IMR-90 (cell line): ENCODE measurements around the gene MMP8.

Source experiments
- BHLHE40 ChIP-seq: fragments of 150-350 bp; IDR thresholded peaks from 2 replicates; pipeline ENCODE4 v1.6.1; 2016; ENCODE audit warnings: mild to moderate bottlenecking, low read depth, low read length
- CEBPB ChIP-seq: IDR thresholded peaks from 2 replicates; pipeline ENCODE4 v1.6.1; 2012; ENCODE audit warnings: low read depth, low read length, improper control_type of control experiment
- FOS ChIP-seq: fragments of 150-350 bp; IDR thresholded peaks from 2 replicates; pipeline ENCODE4 v1.6.1; 2016; ENCODE audit warnings: low read depth, low read length
- MAFK ChIP-seq: IDR thresholded peaks from 2 replicates; pipeline ENCODE4 v1.6.1; 2012; ENCODE audit warnings: low read depth, low read length, improper control_type of control experiment
- MAZ ChIP-seq: IDR thresholded peaks from 2 replicates; pipeline ENCODE4 v1.6.1; 2012; ENCODE audit warnings: low read depth, mild to moderate bottlenecking, low read length, improper control_type of control experiment, moderate library complexity, borderline replicate concordance
- NFE2L2 ChIP-seq: fragments of 150-350 bp; IDR thresholded peaks from 2 replicates; pipeline ENCODE4 v1.6.1; 2016; ENCODE audit warnings: low read depth, mild to moderate bottlenecking, low read length
- POLR2A ChIP-seq: IDR thresholded peaks from 2 replicates; pipeline ENCODE4 v1.6.1; 2012; ENCODE audit warnings: mild to moderate bottlenecking, low read depth, low read length
- RAD21 ChIP-seq: IDR thresholded peaks from 2 replicates; pipeline ENCODE4 v1.6.1; 2012; ENCODE audit warnings: low read length, improper control_type of control experiment
- RCOR1 ChIP-seq: IDR thresholded peaks from 2 replicates; pipeline ENCODE4 v1.6.1; 2012; ENCODE audit warnings: mild to moderate bottlenecking, low read length, improper control_type of control experiment; ENCODE audit not compliant: insufficient replicate concordance
- RFX5 ChIP-seq: IDR thresholded peaks from 2 replicates; pipeline ENCODE4 v1.8.0; 2012; ENCODE audit warnings: low read depth, mild to moderate bottlenecking, low read length, moderate library complexity
- TF ChIP-seq, protein P1 (sequence below): conservative IDR thresholded peaks from 2 replicates; pipeline ENCODE4 v1.5.1; 2012; ENCODE audit warnings: mild to moderate bottlenecking, low read depth, low read length, improper control_type of control experiment
- TF ChIP-seq, protein P2 (sequence below): fragments of 150-350 bp; IDR thresholded peaks from 2 replicates; pipeline ENCODE4 v1.6.1; 2017; ENCODE audit warnings: mild to moderate bottlenecking, antibody characterized with exemption, low read length, low read depth
- TF ChIP-seq, protein P3 (sequence below): fragments of 150-350 bp; IDR thresholded peaks from 2 replicates; pipeline ENCODE4 v1.6.1; 2016; ENCODE audit warnings: low read depth, mild to moderate bottlenecking, low read length, moderate library complexity, borderline replicate concordance

DNA sequence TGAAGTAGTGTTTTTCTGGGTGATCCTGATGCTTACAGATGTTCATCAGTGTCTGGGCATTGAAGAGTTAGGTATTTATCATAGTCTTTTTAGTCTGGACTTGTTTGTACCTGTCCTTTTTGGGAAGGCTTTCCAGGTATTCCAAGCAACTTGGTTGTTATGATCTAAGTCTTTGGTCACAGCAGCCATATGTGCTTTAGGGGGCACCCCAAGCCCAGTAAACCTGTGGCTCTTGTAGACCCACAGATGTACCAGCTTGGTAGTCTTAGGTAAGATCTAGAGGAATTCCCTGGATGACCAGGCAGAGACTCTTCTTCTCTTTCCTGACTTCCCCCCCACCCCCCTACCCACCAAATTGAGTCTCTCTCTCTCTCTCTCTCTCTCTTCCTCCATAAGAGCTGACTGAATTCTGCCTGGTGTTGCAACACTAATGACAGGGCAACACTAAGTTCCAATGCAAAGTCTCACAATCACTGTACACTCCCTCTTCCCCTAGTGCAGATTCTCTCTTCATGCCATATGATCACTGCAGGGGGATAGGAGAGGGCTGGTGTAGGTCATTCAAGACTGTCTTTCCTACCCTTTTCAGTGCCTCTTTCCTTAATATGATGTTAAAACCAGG, 24.5 kb upstream of the MMP8 start:
- TF ChIP-seq, protein P1, sequence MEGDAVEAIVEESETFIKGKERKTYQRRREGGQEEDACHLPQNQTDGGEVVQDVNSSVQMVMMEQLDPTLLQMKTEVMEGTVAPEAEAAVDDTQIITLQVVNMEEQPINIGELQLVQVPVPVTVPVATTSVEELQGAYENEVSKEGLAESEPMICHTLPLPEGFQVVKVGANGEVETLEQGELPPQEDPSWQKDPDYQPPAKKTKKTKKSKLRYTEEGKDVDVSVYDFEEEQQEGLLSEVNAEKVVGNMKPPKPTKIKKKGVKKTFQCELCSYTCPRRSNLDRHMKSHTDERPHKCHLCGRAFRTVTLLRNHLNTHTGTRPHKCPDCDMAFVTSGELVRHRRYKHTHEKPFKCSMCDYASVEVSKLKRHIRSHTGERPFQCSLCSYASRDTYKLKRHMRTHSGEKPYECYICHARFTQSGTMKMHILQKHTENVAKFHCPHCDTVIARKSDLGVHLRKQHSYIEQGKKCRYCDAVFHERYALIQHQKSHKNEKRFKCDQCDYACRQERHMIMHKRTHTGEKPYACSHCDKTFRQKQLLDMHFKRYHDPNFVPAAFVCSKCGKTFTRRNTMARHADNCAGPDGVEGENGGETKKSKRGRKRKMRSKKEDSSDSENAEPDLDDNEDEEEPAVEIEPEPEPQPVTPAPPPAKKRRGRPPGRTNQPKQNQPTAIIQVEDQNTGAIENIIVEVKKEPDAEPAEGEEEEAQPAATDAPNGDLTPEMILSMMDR: no peak
- TF ChIP-seq CEBPB (no peak), MAZ (no peak), POLR2A (no peak), RCOR1 (no peak), FOS (no peak), RFX5 (no peak), BHLHE40 (no peak), RAD21 (no peak), NFE2L2 (no peak), MAFK (no peak)
- TF ChIP-seq, protein P2, sequence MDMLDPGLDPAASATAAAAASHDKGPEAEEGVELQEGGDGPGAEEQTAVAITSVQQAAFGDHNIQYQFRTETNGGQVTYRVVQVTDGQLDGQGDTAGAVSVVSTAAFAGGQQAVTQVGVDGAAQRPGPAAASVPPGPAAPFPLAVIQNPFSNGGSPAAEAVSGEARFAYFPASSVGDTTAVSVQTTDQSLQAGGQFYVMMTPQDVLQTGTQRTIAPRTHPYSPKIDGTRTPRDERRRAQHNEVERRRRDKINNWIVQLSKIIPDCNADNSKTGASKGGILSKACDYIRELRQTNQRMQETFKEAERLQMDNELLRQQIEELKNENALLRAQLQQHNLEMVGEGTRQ: no peak
- TF ChIP-seq, protein P3, sequence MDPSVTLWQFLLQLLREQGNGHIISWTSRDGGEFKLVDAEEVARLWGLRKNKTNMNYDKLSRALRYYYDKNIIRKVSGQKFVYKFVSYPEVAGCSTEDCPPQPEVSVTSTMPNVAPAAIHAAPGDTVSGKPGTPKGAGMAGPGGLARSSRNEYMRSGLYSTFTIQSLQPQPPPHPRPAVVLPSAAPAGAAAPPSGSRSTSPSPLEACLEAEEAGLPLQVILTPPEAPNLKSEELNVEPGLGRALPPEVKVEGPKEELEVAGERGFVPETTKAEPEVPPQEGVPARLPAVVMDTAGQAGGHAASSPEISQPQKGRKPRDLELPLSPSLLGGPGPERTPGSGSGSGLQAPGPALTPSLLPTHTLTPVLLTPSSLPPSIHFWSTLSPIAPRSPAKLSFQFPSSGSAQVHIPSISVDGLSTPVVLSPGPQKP: no peak
